Chondrocyte (in vitro differentiated cells): ENCODE data around the gene KRTAP21-3. TPM values are rescaled to one million over a fixed set of nuclear protein-coding genes. Genes with fewer than 3 reads are reported as not detected.

Experiments used
- DNase-seq: peaks from one replicate; pipeline ENCODE4 v3.0.0; 2021; ENCODE audit warnings: mixed read lengths, low spot score
- H3K27ac Mint-ChIP-seq: one replicate; pipeline ENCODE4 v1.8.0; 2021; ENCODE audit warnings: mild to moderate bottlenecking, moderate library complexity, mixed read lengths; ENCODE audit not compliant: unreplicated experiment
- H3K27me3 Mint-ChIP-seq: 2 replicates; pipeline ENCODE4 v1.8.0; 2021; ENCODE audit warnings: low read depth, mixed read lengths
- H3K36me3 Mint-ChIP-seq: 2 replicates; pipeline ENCODE4 v1.8.0; 2021; ENCODE audit warnings: low read depth, mixed read lengths
- H3K4me1 Mint-ChIP-seq: 2 replicates; pipeline ENCODE4 v1.8.0; 2021; ENCODE audit warnings: low read depth, mild to moderate bottlenecking, mixed read lengths
- H3K4me3 Mint-ChIP-seq: one replicate; pipeline ENCODE4 v1.8.0; 2021; ENCODE audit warnings: mild to moderate bottlenecking, moderate library complexity, mixed read lengths; ENCODE audit not compliant: unreplicated experiment
- H3K9me3 Mint-ChIP-seq: 2 replicates; pipeline ENCODE4 v1.8.0; 2021; ENCODE audit warnings: low read depth, mixed read lengths
- CTCF ChIP-seq: fragments of 200-600 bp; sonication (generic); IDR thresholded peaks from 2 replicates; pipeline ENCODE4 v1.5.0; 2021; ENCODE audit warnings: antibody characterized with exemption, mild to moderate bottlenecking, moderate library complexity
- total RNA-seq: library from RNA; stranded (reverse); gene quantifications from 3 replicates; pipeline ENCODE4 v1.2.1, GENCODE V29; 2021

KRTAP21-3 gene
- total RNA-seq, 1 donor from 2014 or later = not detected

GRCh38 chr21:30733026-30733425 is 14.4 kb upstream of the KRTAP21-3 start:
- Mint-ChIP-seq H3K27ac (no peak overlapping the region), H3K27me3 (peaks cover 4% of the 10 kb centered on the region), H3K9me3 (peaks cover 12% of the 10 kb centered on the region), H3K4me1 (no peaks in the 10 kb centered on the region), H3K4me3 (no peak overlapping the region), H3K36me3 (no peaks in the 10 kb centered on the region)
- TF ChIP-seq CTCF = peak; percentile 38
- no peak for DNase-seq

- no peaks in the 10 kb centered on the region for H3K36me3 Mint-ChIP-seq
- no peak overlapping the region for H3K4me3 Mint-ChIP-seq
- no peak for TF ChIP-seq CTCF
- no peak overlapping the region for H3K27ac Mint-ChIP-seq
- no peak for DNase-seq
- H3K4me1 Mint-ChIP-seq = no peaks in the 10 kb centered on the region
- H3K27me3 Mint-ChIP-seq = peaks cover 8% of the 10 kb centered on the region
- peaks cover 20% of the 10 kb centered on the region for H3K9me3 Mint-ChIP-seq
These were observed 8.1 kb upstream of the KRTAP21-3 start for GRCh38 chr21:30726726-30727125.

DNA sequence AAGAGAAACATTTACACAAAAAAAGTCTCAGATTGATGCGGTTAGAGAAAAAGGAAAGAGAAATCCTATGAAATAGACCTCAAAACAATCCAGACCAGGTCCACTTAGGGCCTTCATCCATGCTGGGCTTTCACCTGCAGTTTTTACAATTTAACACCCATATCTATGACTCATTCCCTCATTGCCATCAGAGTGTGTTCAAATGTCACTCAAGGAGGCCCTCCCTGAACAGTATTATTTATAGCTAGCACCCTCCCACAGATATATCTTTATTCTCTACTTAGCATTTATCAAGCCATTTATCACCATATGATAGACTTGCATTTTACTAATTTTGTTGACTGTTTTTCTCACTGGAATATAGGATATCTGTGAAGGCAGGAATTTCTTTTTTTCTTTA is 824 bp upstream of the KRTAP21-3 start:
- Mint-ChIP-seq H3K27ac (no peak overlapping the region), H3K4me3 (no peak overlapping the region), H3K9me3 (peaks cover 3% of the 10 kb centered on the region), H3K4me1 (no peaks in the 10 kb centered on the region), H3K27me3 (no peaks in the 10 kb centered on the region), H3K36me3 (no peaks in the 10 kb centered on the region)
- no peak for TF ChIP-seq CTCF
- no peak for DNase-seq

- no peak overlapping the region for H3K27ac Mint-ChIP-seq
- H3K4me1 Mint-ChIP-seq = no peaks in the 10 kb centered on the region
- no peak for TF ChIP-seq CTCF
- H3K36me3 Mint-ChIP-seq = no peaks in the 10 kb centered on the region
- DNase-seq = no peak
- H3K27me3 Mint-ChIP-seq = no peaks in the 10 kb centered on the region
- peaks cover 5% of the 10 kb centered on the region for H3K9me3 Mint-ChIP-seq
- no peak overlapping the region for H3K4me3 Mint-ChIP-seq
These were observed 1.5 kb downstream of the KRTAP21-3 start for GRCh38 chr21:30717105-30717504.

DNA sequence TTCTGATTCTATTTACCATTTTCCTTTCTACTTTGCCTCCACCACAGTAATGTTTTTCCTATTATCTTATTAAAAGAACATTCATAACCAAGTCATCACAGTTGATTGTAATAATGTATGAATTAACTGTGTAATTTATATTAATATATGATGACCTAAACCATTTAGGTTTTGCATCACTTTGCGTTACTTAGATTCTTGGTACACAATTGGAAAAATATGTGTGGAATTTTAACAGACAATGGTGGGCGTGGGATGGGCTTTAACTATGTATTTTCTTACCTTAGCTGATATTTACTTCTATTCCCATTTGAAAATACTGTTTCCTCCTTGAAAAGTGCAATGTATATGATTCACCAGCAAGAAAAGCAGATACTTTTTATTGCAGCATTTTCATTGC is 3.6 kb downstream of the KRTAP21-3 start:
- Mint-ChIP-seq H3K36me3 (no peaks in the 10 kb centered on the region), H3K4me1 (no peaks in the 10 kb centered on the region), H3K27me3 (no peaks in the 10 kb centered on the region), H3K27ac (no peak overlapping the region), H3K4me3 (no peak overlapping the region), H3K9me3 (peaks cover 13% of the 10 kb centered on the region)
- no peak for DNase-seq
- no peak for TF ChIP-seq CTCF
